Stimulated activated CD4-positive, alpha-beta T cell treated with anti-CD3 and anti-CD28 coated beads, TNF-alpha, amount 100 ng/mL, for 24 hours (primary cell): ENCODE results near the gene FBLIM1.
"Not testable (repeated sequence)": the region's sequence is repeated elsewhere in the genome, so short reads cannot be mapped to it uniquely, and the experiment has no call there.

Experiments used
- DNase-seq, 3 experiments: peaks; one replicate each; pipeline ENCODE4 v3.0.0-alpha.2; 2020; ENCODE audit warnings: low read depth in 3 of 3

The FBLIM1 gene

DNA sequence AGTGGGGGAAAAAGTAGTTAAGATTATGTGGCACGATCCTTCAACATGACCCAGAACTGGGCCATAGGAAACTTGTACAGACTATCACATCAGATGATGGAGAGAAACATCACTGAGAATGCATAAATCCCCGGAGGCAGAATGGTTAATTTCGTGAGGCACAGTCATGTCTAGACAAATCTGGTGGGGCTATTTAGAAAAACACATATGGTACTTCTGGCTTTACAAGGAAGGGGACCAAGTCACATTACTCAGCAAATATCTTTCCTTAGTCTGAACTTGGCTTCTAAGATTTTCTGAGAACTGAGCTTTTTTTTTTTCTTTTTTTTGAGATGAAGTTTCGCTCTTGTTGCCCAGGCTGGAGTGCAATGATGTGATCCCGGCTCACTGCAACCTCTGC, 58.1 kb downstream of the FBLIM1 start:
- DNase-seq: no peak

DNA sequence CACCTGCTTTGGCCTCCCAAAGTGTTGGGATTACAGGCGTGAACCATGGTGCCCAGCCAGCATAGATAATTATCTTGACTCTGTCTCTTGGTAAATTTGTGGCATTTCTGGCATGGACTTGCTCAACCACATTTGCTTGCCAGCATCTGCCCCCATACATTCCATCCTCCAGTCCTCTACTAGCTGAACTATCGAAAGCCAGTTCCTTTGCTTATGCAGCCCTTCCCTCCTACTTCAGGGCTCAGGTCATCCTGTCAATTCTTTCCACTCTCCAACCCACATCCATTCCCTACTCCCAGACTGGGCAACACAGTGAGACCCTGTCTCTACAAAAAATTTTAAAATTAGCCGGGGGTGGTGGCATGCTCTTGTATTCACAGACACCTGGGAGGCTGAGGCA, 61.9 kb downstream of the FBLIM1 start:
- DNase-seq: no peak

DNA sequence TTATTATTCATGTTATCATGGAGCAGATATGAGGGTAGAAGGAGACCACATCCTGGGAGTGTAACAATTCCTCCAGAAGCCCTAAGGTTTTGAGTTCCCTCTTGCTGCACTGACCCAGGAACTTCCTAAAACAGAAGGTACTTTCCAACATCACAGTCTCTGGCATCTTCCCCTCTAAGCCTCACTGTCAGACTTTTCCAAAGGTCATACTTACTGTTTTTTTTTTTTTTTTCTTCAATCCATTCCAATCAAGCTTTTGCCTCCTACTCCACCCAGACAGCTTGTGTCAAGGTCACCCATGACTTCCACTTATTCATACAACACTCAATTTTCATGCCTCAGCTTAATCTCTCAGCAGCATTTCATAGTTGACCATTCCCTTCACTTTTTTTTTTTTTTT, 67.2 kb downstream of the FBLIM1 start:
- DNase-seq: no peak

DNA sequence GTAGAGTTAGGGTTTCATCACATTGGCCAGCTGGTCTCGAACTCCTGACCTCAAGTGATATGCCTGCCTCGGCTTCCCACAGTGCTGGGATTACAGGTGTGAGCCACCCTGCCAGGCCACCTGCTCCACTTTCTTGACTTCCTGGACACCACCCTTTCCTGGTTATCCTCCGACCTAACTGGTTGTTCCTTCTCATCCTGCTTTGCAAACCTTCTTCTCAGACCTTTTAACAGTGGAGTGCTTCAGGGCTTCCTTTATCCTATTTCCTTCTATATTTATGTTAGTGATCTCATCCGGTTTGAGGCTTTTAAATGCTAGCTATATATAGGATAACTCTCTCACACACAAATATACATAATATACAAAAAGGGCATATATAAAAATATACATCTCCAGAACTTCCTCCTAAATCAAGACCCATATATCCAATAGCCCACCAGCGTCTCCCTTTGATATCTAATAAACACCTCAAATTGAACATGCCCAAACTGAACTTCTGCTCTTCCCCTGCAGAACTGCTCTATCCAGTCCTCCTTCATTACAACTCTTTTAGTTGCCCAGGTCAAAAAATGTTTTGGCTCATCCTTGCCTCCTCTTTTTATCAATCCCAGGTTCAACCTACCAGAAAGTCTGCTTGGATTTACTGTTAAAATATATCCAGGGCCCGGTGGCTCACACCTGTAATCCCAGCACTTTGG, 68.4 kb downstream of the FBLIM1 start:
- DNase-seq: no peak

DNA sequence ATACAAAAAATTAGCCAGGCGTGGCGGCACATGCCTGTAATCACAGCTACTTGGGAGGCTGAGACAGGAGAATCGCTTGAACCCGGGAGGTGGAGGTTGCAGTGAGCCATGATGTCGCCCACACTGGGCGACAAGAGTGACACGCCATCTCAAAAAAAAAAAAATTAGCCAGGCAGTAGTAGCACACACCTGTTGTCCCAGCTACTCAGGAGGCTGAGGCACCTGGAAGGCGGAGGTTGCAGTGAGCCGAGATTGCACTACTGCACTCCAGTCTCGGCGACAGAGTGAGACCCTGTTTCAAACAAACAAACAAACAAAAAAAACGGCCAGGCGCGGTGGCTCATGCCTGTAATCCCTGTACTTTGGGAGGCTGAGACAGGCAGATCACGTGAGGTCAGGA, 69.0 kb downstream of the FBLIM1 start:
- DNase-seq: not testable (repeated sequence)

DNA sequence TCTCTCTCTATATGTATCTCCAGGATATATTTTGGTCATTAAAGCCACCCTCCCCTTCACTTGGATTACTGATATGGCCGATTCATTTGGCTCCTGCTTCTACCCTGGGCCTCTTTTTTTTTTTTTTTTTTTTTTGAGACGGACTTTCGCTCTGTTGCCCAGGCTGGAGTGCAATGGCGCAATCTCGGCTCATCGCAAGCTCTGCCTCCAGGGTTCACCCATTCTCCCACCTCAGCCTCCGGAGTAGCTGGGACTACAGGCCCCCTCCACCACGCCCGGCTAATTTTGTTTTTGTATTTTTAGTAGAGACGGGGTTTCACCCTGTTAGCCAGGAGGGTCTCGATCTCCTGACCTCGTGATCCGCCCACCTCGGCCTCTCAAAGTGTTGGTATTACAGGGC, 70.3 kb downstream of the FBLIM1 start:
- not testable (repeated sequence) for DNase-seq

DNA sequence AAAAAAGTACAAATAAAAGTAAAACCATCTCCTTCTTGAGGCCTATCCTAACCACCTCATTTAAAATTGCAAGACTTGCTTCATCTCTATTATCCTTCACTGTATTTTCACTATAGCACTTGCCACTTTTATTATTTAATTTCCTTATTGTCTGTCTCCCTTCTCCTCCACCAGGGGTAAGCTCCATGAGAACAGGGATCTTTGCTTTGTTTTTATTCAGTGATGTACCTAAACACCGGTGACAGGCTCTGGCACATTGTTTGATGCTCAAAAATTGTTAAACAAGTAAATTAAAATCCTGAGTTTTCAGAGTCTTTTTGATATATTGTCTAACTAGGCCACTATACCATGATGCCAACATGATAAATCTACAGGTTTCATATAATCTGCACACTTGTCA, 71.7 kb downstream of the FBLIM1 start:
- no peak for DNase-seq

DNA sequence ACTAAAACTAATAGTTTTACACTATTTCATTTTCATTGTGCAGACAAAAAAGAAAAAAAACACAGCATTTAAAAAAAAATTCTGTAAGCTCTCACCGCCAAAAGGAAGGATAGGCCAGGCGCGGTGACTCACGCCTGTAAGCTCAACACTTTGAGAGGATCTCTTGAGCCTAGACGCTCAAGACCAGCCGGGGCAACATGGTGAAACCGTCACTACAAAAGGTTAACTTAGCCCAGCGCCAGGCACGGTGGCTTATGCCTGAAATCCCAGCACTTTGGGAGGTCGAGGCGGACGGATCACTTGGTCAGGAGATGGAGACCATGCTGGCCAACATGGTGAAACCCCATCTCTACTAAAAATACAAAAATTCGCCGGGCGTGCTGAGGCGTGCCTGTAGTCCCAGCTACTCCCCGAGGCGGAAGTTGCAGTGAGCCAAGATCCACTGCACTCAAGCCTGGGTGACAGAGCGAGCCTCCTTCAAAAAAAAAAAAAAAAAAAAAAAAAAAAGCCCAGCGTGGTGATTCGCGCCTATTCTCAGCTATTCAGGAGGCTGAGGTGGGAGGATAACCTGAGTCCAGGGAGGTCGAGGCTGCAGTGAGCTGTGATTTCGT, 74.6 kb downstream of the FBLIM1 start:
- DNase-seq: peak in 2 of 3 experiments; percentile 17 to 50

DNA sequence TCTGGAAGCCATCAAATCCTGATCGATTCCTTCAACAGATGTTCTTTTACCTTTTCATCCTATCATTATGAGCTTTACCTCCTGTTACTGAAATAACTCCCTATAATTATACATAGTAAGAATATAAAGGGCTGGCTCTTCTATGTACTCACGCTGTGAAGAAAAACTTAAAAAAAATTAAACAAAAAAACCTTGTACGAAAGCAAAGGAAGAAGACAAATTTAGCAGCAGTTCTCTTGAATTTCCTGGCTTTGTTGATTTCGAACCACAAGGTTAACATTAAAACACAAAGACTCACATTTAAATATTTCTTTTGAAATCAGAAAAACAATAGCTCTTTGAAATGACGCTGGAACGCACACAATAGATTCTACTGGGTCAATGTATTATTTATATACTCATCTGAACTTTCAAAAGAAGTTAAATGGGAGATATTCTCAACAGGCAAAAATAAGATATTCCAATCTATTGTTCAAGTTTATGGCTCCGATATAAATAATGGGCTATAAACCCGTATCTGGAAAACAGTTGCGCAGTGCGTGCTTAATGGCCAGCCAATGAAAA, 75.3 kb downstream of the FBLIM1 start:
- no peak for DNase-seq

DNA sequence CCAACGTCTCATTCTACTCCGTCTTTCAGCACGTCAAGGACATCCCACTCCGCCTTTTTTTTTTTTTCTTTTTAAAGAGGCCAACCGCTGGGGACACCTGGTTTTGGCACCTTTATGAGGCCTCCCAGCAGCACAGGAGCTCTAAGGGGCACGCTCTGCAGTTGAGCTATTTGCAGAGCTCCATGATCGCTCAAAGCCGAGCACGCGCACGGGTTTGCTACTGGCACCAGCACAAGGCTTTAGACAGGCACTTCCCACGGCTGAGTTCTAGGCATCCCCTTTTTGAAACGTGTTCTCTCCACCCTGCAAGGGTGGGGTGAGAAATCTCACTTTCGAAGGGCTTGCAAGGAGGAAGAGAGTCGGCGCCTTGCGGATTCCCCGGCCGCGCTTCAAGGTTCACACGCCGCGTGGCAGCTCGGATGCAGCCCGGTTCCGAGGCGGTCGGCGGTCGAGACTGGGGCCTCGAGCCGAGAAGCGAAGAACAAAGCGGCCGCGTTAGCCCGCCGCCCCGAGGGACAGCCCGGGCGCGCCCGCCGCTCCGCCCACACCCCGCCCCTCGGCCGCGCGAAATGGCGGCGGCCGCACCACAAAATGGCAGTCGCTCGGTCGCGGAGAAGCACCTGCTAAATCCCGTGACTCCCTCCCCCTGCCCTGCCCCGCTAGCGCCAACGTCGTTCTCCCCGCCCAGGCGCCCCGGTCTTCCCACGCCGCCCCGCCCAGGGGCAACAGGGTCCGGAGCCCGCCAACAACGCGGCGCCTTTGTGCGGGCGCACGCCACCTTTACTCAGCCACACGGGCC, 76.0 kb downstream of the FBLIM1 start:
- peak; percentile 76 to 89 (median 80) for DNase-seq

DNA sequence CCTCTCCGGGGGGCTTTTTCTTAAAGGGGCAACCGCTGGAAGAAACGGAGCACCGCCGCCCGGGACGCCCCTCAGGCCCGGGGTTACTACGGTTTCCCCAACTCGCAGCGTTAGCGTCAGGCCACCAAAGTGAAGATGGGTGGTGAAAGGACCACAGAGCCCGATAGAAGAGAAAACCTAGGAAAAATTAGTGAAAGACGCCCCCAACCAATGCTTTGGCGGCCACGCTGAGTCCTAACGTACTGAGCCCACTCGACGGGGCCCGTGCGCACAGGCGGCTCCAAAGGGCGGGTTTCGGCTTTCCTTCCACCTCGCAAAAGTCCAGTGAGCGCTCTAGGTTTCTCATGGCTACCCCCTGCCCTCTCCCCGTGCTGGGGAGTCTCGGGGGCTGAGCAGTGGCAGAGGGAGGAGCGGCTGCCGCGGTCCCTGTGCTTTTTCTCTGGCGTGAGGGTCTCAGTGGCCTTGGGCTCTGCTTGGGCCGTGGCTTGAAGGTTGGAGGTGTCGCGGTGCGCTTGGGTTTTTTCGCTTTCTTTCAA, 76.7 kb downstream of the FBLIM1 start:
- no peak for DNase-seq

DNA sequence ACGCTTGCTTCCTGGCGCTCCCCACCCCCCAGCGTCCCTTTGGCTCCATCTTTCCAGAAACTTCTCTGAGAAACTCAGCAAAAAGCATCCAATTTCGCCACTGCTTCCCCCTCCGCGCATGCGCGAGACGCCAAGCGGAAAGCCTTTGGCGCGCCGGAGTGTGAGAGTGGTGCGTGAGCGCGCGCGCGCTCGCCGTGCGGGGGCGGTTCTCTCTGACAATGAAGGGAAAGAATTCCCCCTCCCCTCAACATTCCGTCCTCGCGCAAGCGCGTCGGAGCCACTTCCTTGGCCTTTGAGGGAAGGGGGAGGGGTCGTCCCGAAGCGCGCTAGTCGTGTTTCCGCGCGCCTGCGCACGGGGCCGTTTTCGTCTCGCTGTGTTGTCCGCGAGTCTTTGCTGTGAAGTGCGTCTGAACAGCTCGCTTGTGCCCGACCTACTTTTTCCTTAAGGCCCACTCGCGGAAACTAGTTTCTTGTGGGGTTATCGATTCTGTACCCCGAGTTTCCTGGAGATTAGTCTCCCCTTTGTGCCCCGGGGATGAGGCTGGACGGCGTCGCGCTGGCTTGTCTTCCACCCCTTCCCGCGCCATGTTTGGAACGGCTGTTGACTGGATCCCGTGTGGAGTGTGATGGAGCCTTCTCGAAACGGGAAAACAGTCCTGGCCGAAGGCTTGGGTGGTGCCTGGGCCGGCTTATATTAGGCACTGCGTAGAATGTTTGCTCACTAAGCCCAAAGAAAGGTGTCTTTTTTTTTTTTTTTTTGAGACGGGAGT, 77.3 kb downstream of the FBLIM1 start:
- DNase-seq: peak; percentile 98 to 100 (median 99)
